Measurements from ENCODE around the gene ZMIZ2. TPM values are rescaled to one million over a fixed set of nuclear protein-coding genes. Genes with fewer than 3 reads are reported as not detected.

The ZMIZ2 gene
- total and polyA plus RNA-seq, 4 donors, result 4.4 to 11.6 (median 7.7) TPM

GRCh38 chr7:44754802-44755697 is 6.4 kb downstream of the ZMIZ2 start:
- no peak for DNase-seq (ENCODE audit: low spot score)
- Histone ChIP-seq H3K27me3 (ENCODE audit: control insufficient read depth in 4 of 4, insufficient read depth in 4 of 4, low read length in 3 of 4) (no peaks in the 10 kb centered on the region), H3K4me1 (ENCODE audit: control insufficient read depth in 4 of 4, insufficient read depth in 4 of 4, low read length in 3 of 4) (peaks cover 11 to 18% (median 15%) of the 10 kb centered on the region in 4 donors), H3K9ac (ENCODE audit: low read depth in 1 of 2, low read length in 2 of 2) (no peak overlapping the region), H3K27ac (ENCODE audit: low read depth in 1 of 2, low read length in 2 of 2) (no peak overlapping the region), H3K36me3 (ENCODE audit: control insufficient read depth in 4 of 4, insufficient read depth in 3 of 4, low read depth in 1 of 4, low read length in 3 of 4) (peaks cover 2 to 21% (median 6%) of the 10 kb centered on the region in 4 donors), H3K4me3 (ENCODE audit: low read depth in 1 of 3, low read length in 3 of 3) (no peak overlapping the region), H3K9me3 (ENCODE audit: control insufficient read depth in 4 of 4, low read length in 3 of 4) (no peaks in the 10 kb centered on the region)
- WGBS, result 92% methylated on average over 11 of the region's 11 CpGs
- TF ChIP-seq MAX (IDR thresholded peaks at IDR 0.05) (no peak), NR2F2 (IDR thresholded peaks at IDR 0.05) (no peak), YY1 (IDR thresholded peaks at IDR 0.05) (no peak), HNF4A (conservative IDR thresholded peaks at IDR 0.05) (no peak), GABPA (IDR thresholded peaks at IDR 0.05 in 1 of 2, conservative IDR thresholded peaks at IDR 0.05 in 1 of 2) (no peak), TAF1 (conservative IDR thresholded peaks at IDR 0.05) (no peak), ZBTB33 (IDR thresholded peaks at IDR 0.05) (no peak)

GRCh38 chr7:44755698-44756627 is 7.3 kb downstream of the ZMIZ2 start:
- Histone ChIP-seq H3K9ac (ENCODE audit: low read depth in 1 of 2, low read length in 2 of 2) (no peak overlapping the region), H3K27ac (ENCODE audit: low read depth in 1 of 2, low read length in 2 of 2) (no peak overlapping the region), H3K4me1 (ENCODE audit: control insufficient read depth in 4 of 4, insufficient read depth in 4 of 4, low read length in 3 of 4) (peaks cover 4 to 9% (median 7%) of the 10 kb centered on the region in 4 donors), H3K4me3 (ENCODE audit: low read depth in 1 of 3, low read length in 3 of 3) (no peak overlapping the region), H3K9me3 (ENCODE audit: control insufficient read depth in 4 of 4, low read length in 3 of 4) (no peaks in the 10 kb centered on the region), H3K36me3 (ENCODE audit: control insufficient read depth in 4 of 4, insufficient read depth in 3 of 4, low read depth in 1 of 4, low read length in 3 of 4) (peaks cover 2 to 31% (median 10%) of the 10 kb centered on the region in 4 donors), H3K27me3 (ENCODE audit: control insufficient read depth in 4 of 4, insufficient read depth in 4 of 4, low read length in 3 of 4) (no peaks in the 10 kb centered on the region)
- TF ChIP-seq FOXA1 (IDR thresholded peaks at IDR 0.05), result no peak
- TF ChIP-seq RAD21 (IDR thresholded peaks at IDR 0.05), result no peak
- TF ChIP-seq YY1 (IDR thresholded peaks at IDR 0.05), result no peak
- TF ChIP-seq CTCF (IDR thresholded peaks at IDR 0.05; ENCODE audit: low read depth, low read length, missing input control), result no peak
- no peak for TF ChIP-seq ZBTB33 (IDR thresholded peaks at IDR 0.05)
- no peak for TF ChIP-seq EGR1 (IDR thresholded peaks at IDR 0.05; ENCODE audit: low read depth in 2 of 2)
- TF ChIP-seq TAF1 (conservative IDR thresholded peaks at IDR 0.05), result no peak
- 78% methylated on average over 17 of the region's 17 CpGs for WGBS
- DNase-seq (ENCODE audit: low spot score), result no peak
